Vagina (tissue), 2 donors: ENCODE measurements around the gene ESPNL. TPM values are rescaled to one million over a fixed set of nuclear protein-coding genes. Genes with fewer than 3 reads are reported as not detected.

Experiments used
- DNase-seq, 2 donors: peaks; one replicate each; pipeline ENCODE4 v3.0.0-alpha.2; 2017; ENCODE audit errors: extremely low spot score in 2 of 2
- H3K27ac ChIP-seq: fragments of 200-600 bp; sonication (generic); one replicate; pipeline ENCODE4 v1.5.1; 2019
- H3K27me3 ChIP-seq: fragments of 200-600 bp; sonication (generic); one replicate; pipeline ENCODE4 v1.5.1; 2019
- H3K36me3 ChIP-seq, 2 donors: fragments of 200-600 bp; sonication (generic); one replicate each; pipeline ENCODE4 v1.5.1; 2017 to 2019
- H3K4me1 ChIP-seq: fragments of 200-600 bp; sonication (generic); one replicate; pipeline ENCODE4 v1.5.1; 2019
- H3K4me3 ChIP-seq, 2 donors: fragments of 200-600 bp; sonication (generic); 1 replicate in 1 of 2; 2 replicates in 1 of 2; pipeline ENCODE4 v1.5.1; 2016 to 2019
- H3K9me3 ChIP-seq: fragments of 200-600 bp; sonication (generic); one replicate; pipeline ENCODE4 v1.5.1; 2019
- CTCF ChIP-seq, 3 experiments: fragments of 450-650 bp in 2 of 3; fragments of 200-600 bp in 1 of 3; sonication (generic) in 1 of 3; IDR thresholded peaks; one replicate each; pipeline ENCODE4 v1.5.1; 2017 to 2019; ENCODE audit warnings: antibody characterized with exemption in 3 of 3, mild to moderate bottlenecking in 2 of 3, moderate library complexity in 2 of 3
- POLR2A ChIP-seq, 2 donors: fragments of 450-650 bp; IDR thresholded peaks; one replicate each; pipeline ENCODE4 v1.6.1; 2017; ENCODE audit warnings: antibody characterized with exemption in 2 of 2, mild to moderate bottlenecking in 2 of 2, moderate library complexity in 2 of 2
- POLR2AphosphoS5 ChIP-seq, 2 donors: sonication (generic); formaldehyde crosslinking; IDR thresholded peaks; one replicate each; pipeline ENCODE4 v1.9.0; 2017; ENCODE audit warnings: antibody characterized with exemption in 2 of 2, mild to moderate bottlenecking in 2 of 2, low read depth in 1 of 2; ENCODE audit not compliant: insufficient read depth in 1 of 2
- intact Hi-C: fragments of 100-400 bp; cut with DNase I; formaldehyde crosslinking; loops from one replicate; pipeline ENCODE4 v1.15.1; 2023
- total RNA-seq: library from RNA; depleted of rRNA; stranded (reverse); fragments of >200 nt; gene quantifications from one replicate; pipeline ENCODE4 v1.2.3, GENCODE V29; 2016

Gene ESPNL
- total RNA-seq, 1 donor from 2014 or later = 0.74 TPM

- intact Hi-C loops = no loop called here
- no peaks in the 10 kb centered on the region for H3K27me3 ChIP-seq
- no peaks in the 10 kb centered on the region for H3K9me3 ChIP-seq
- no peak overlapping the region for H3K27ac ChIP-seq
- H3K4me3 ChIP-seq = no peak overlapping the region
- DNase-seq = no peak
- TF ChIP-seq POLR2AphosphoS5 (IDR thresholded peaks at IDR 0.05; ENCODE audit: insufficient read depth in 1 of 2, low read depth in 1 of 2) (no peak), CTCF (IDR thresholded peaks at IDR 0.05) (no peak), POLR2A (IDR thresholded peaks at IDR 0.05) (no peak)
- H3K4me1 ChIP-seq = no peaks in the 10 kb centered on the region
- no peaks in the 10 kb centered on the region for H3K36me3 ChIP-seq
Measured at GRCh38 chr2:238102865-238103264, 2.7 kb downstream of the ESPNL start.

- no peak overlapping the region for H3K4me3 ChIP-seq
- no peaks in the 10 kb centered on the region for H3K36me3 ChIP-seq
- TF ChIP-seq CTCF (IDR thresholded peaks at IDR 0.05) = no peak
- no peak for TF ChIP-seq POLR2AphosphoS5 (IDR thresholded peaks at IDR 0.05; ENCODE audit: insufficient read depth in 1 of 2, low read depth in 1 of 2)
- TF ChIP-seq POLR2A (IDR thresholded peaks at IDR 0.05) = no peak
- H3K4me1 ChIP-seq = no peaks in the 10 kb centered on the region
- DNase-seq = no peak
- no peaks in the 10 kb centered on the region for H3K27me3 ChIP-seq
- no peak overlapping the region for H3K27ac ChIP-seq
- intact Hi-C loops = no loop called here
- H3K9me3 ChIP-seq = no peaks in the 10 kb centered on the region
Measured at GRCh38 chr2:238103465-238104225, 3.5 kb downstream of the ESPNL start.

GRCh38 chr2:238104226-238104690 is 4.1 kb downstream of the ESPNL start:
- DNase-seq = no peak

GRCh38 chr2:238104691-238105371 is 4.7 kb downstream of the ESPNL start:
- no peaks in the 10 kb centered on the region for H3K9me3 ChIP-seq
- no peaks in the 10 kb centered on the region for H3K27me3 ChIP-seq
- no peaks in the 10 kb centered on the region for H3K4me1 ChIP-seq
- intact Hi-C loops = no loop called here
- H3K27ac ChIP-seq = no peak overlapping the region
- TF ChIP-seq POLR2AphosphoS5 (IDR thresholded peaks at IDR 0.05; ENCODE audit: insufficient read depth in 1 of 2, low read depth in 1 of 2) = no peak
- TF ChIP-seq POLR2A (IDR thresholded peaks at IDR 0.05) = no peak
- TF ChIP-seq CTCF (IDR thresholded peaks at IDR 0.05) = no peak
- no peaks in the 10 kb centered on the region for H3K36me3 ChIP-seq
- no peak overlapping the region for H3K4me3 ChIP-seq
- no peak for DNase-seq

More at GRCh38 chr2:238104226-238104690, 4.1 kb downstream of the ESPNL start:
- intact Hi-C loops = no loop called here
- H3K27ac ChIP-seq = no peak overlapping the region
- no peak overlapping the region for H3K4me3 ChIP-seq
- H3K9me3 ChIP-seq = no peaks in the 10 kb centered on the region
- H3K4me1 ChIP-seq = no peaks in the 10 kb centered on the region
- TF ChIP-seq CTCF (IDR thresholded peaks at IDR 0.05) (no peak), POLR2A (IDR thresholded peaks at IDR 0.05) (no peak)
- H3K27me3 ChIP-seq = no peaks in the 10 kb centered on the region
- H3K36me3 ChIP-seq = no peaks in the 10 kb centered on the region
